NCI-H2227 (cell line): ENCODE measurements around the gene RNF214.
"Not testable (repeated sequence)": the region's sequence is repeated elsewhere in the genome, so short reads cannot be mapped to it uniquely, and the experiment has no call there.

Source experiments
- DNase-seq: peaks from one replicate; lab custom pipeline; 2025; ENCODE audit not compliant: unreplicated experiment; lab: John Stamatoyannopoulos, UW

RNF214 gene

GRCh38 chr11:117229931-117230285, 2.6 kb upstream of the RNF214 start:
- DNase-seq = no peak

GRCh38 chr11:117230286-117230961, 2.0 kb upstream of the RNF214 start:
- no peak for DNase-seq

GRCh38 chr11:117230999-117231841, 1.3 kb upstream of the RNF214 start:
- DNase-seq = peak; percentile 23

GRCh38 chr11:117231842-117232091, 704 bp upstream of the RNF214 start, which contains the start of gene PCSK7:
PCSK7 (minus strand) TSS chr11:117232073; CDS start chr11:117229844, 2,229 bp downstream.
- DNase-seq = no peak

GRCh38 chr11:117232911-117233409, 489 bp downstream of the RNF214 start:
- DNase-seq = no peak

GRCh38 chr11:117238221-117238620, 5.8 kb downstream of the RNF214 start:
- no peak for DNase-seq

- DNase-seq = no peak
Observed at GRCh38 chr11:117239295-117239694, 6.8 kb downstream of the RNF214 start.

- no peak for DNase-seq
Observed at GRCh38 chr11:117248341-117248740, 15.9 kb downstream of the RNF214 start.

- no peak for DNase-seq
Observed at GRCh38 chr11:117249571-117249970, 17.1 kb downstream of the RNF214 start.

GRCh38 chr11:117251506-117251905, 19.0 kb downstream of the RNF214 start:
- DNase-seq = no peak

GRCh38 chr11:117255966-117256365, 23.5 kb downstream of the RNF214 start:
- DNase-seq = no peak

- no peak for DNase-seq
Observed at GRCh38 chr11:117256573-117256972, 24.1 kb downstream of the RNF214 start.

- DNase-seq = no peak
Observed at GRCh38 chr11:117258576-117258975, 26.1 kb downstream of the RNF214 start.

- DNase-seq = no peak
Observed at GRCh38 chr11:117259417-117259816, 26.9 kb downstream of the RNF214 start.

GRCh38 chr11:117264624-117265323, 32.3 kb downstream of the RNF214 start:
- not testable (repeated sequence) for DNase-seq

- DNase-seq = no peak
Observed at GRCh38 chr11:117265745-117266144, 33.3 kb downstream of the RNF214 start.

GRCh38 chr11:117269856-117270255, 37.4 kb downstream of the RNF214 start:
- DNase-seq = no peak

- no peak for DNase-seq
Observed at GRCh38 chr11:117271208-117271607, 38.7 kb downstream of the RNF214 start.

GRCh38 chr11:117272175-117272574, 39.7 kb downstream of the RNF214 start:
- not testable (repeated sequence) for DNase-seq

- peak; percentile 45 for DNase-seq
Observed at GRCh38 chr11:117273550-117274289, 41.2 kb downstream of the RNF214 start.

- no peak for DNase-seq
Observed at GRCh38 chr11:117278347-117278746, 45.9 kb downstream of the RNF214 start.
